Measurements from ENCODE around the gene SEZ6L2.
"Not testable (repeated sequence)": the region's sequence is repeated elsewhere in the genome, so short reads cannot be mapped to it uniquely, and the experiment has no call there.

The SEZ6L2 gene

GRCh38 chr16:29891525-29892457 lies 7.6 kb downstream of the SEZ6L2 start:
- Histone ChIP-seq H3K4me1 (ENCODE audit: insufficient read depth, low read length) (peaks cover 12% of the 10 kb centered on the region), H2AFZ (ENCODE audit: low read depth, low read length) (no peak overlapping the region), H3K36me3 (ENCODE audit: insufficient read depth, low read length) (peaks cover 4% of the 10 kb centered on the region), H3K27me3 (ENCODE audit: insufficient read depth, low read length) (no peaks in the 10 kb centered on the region), H3K9me3 (ENCODE audit: low read length) (no peaks in the 10 kb centered on the region), H3K4me3 (ENCODE audit: low read length) (no peak overlapping the region)

- H3K4me1 ChIP-seq (ENCODE audit: insufficient read depth, low read length); H3K9me3 ChIP-seq (ENCODE audit: low read length); H2AFZ ChIP-seq (ENCODE audit: low read depth, low read length); H3K4me3 ChIP-seq (ENCODE audit: low read length); H3K27me3 ChIP-seq (ENCODE audit: insufficient read depth, low read length): not testable (repeated sequence)
- peaks cover 15% of the 10 kb centered on the region for H3K36me3 ChIP-seq (ENCODE audit: insufficient read depth, low read length)
Measured at GRCh38 chr16:29889372-29889771, 10.0 kb downstream of the SEZ6L2 start.

- Histone ChIP-seq H3K4me1 (ENCODE audit: insufficient read depth, low read length) (no peaks in the 10 kb centered on the region), H2AFZ (ENCODE audit: low read depth, low read length) (no peak overlapping the region), H3K9me3 (ENCODE audit: low read length) (no peaks in the 10 kb centered on the region), H3K27me3 (ENCODE audit: insufficient read depth, low read length) (no peaks in the 10 kb centered on the region), H3K4me3 (ENCODE audit: low read length) (no peak overlapping the region), H3K36me3 (ENCODE audit: insufficient read depth, low read length) (peaks cover 31% of the 10 kb centered on the region)
Measured at GRCh38 chr16:29883987-29884386, 15.4 kb downstream of the SEZ6L2 start.

GRCh38 chr16:29881050-29881449 lies 18.3 kb downstream of the SEZ6L2 start:
- Histone ChIP-seq H3K4me3 (ENCODE audit: low read length) (no peak overlapping the region), H2AFZ (ENCODE audit: low read depth, low read length) (no peak overlapping the region), H3K4me1 (ENCODE audit: insufficient read depth, low read length) (no peaks in the 10 kb centered on the region), H3K36me3 (ENCODE audit: insufficient read depth, low read length) (peaks cover 29% of the 10 kb centered on the region), H3K9me3 (ENCODE audit: low read length) (no peaks in the 10 kb centered on the region), H3K27me3 (ENCODE audit: insufficient read depth, low read length) (peaks cover 2% of the 10 kb centered on the region)

GRCh38 chr16:29878172-29878571 lies 21.2 kb downstream of the SEZ6L2 start:
- Histone ChIP-seq H2AFZ (ENCODE audit: low read depth, low read length) (no peak overlapping the region), H3K4me3 (ENCODE audit: low read length) (no peak overlapping the region), H3K27me3 (ENCODE audit: insufficient read depth, low read length) (peaks cover 2% of the 10 kb centered on the region), H3K9me3 (ENCODE audit: low read length) (no peaks in the 10 kb centered on the region), H3K36me3 (ENCODE audit: insufficient read depth, low read length) (peaks cover 19% of the 10 kb centered on the region), H3K4me1 (ENCODE audit: insufficient read depth, low read length) (no peaks in the 10 kb centered on the region)

- H3K4me1 ChIP-seq (ENCODE audit: insufficient read depth, low read length), result no peaks in the 10 kb centered on the region
- peaks cover 2% of the 10 kb centered on the region for H3K27me3 ChIP-seq (ENCODE audit: insufficient read depth, low read length)
- no peaks in the 10 kb centered on the region for H3K9me3 ChIP-seq (ENCODE audit: low read length)
- H3K4me3 ChIP-seq (ENCODE audit: low read length), result no peak overlapping the region
- H3K36me3 ChIP-seq (ENCODE audit: insufficient read depth, low read length), result peaks cover 14% of the 10 kb centered on the region
- H2AFZ ChIP-seq (ENCODE audit: low read depth, low read length), result no peak overlapping the region
Measured at GRCh38 chr16:29877266-29877961, 21.9 kb downstream of the SEZ6L2 start.

- Histone ChIP-seq H3K27me3 (ENCODE audit: insufficient read depth, low read length) (peaks cover 2% of the 10 kb centered on the region), H2AFZ (ENCODE audit: low read depth, low read length) (no peak overlapping the region), H3K4me3 (ENCODE audit: low read length) (no peak overlapping the region), H3K36me3 (ENCODE audit: insufficient read depth, low read length) (peaks cover 14% of the 10 kb centered on the region), H3K9me3 (ENCODE audit: low read length) (no peaks in the 10 kb centered on the region), H3K4me1 (ENCODE audit: insufficient read depth, low read length) (no peaks in the 10 kb centered on the region)
Measured at GRCh38 chr16:29876594-29877249, 22.6 kb downstream of the SEZ6L2 start.

- Histone ChIP-seq H3K27me3 (ENCODE audit: insufficient read depth, low read length) (peaks cover 2% of the 10 kb centered on the region), H3K4me1 (ENCODE audit: insufficient read depth, low read length) (no peaks in the 10 kb centered on the region), H2AFZ (ENCODE audit: low read depth, low read length) (no peak overlapping the region), H3K9me3 (ENCODE audit: low read length) (no peaks in the 10 kb centered on the region), H3K4me3 (ENCODE audit: low read length) (no peak overlapping the region), H3K36me3 (ENCODE audit: insufficient read depth, low read length) (peaks cover 14% of the 10 kb centered on the region)
Measured at GRCh38 chr16:29876217-29876593, 23.1 kb downstream of the SEZ6L2 start.

- no peak overlapping the region for H2AFZ ChIP-seq (ENCODE audit: low read depth, low read length)
- H3K36me3 ChIP-seq (ENCODE audit: insufficient read depth, low read length), result peaks cover 14% of the 10 kb centered on the region
- H3K4me1 ChIP-seq (ENCODE audit: insufficient read depth, low read length), result no peaks in the 10 kb centered on the region
- peaks cover 2% of the 10 kb centered on the region for H3K27me3 ChIP-seq (ENCODE audit: insufficient read depth, low read length)
- H3K4me3 ChIP-seq (ENCODE audit: low read length), result no peak overlapping the region
- H3K9me3 ChIP-seq (ENCODE audit: low read length), result no peaks in the 10 kb centered on the region
Measured at GRCh38 chr16:29875206-29875605, 24.1 kb downstream of the SEZ6L2 start.

GRCh38 chr16:29873319-29873718 lies 26.0 kb downstream of the SEZ6L2 start:
- H3K4me1 ChIP-seq (ENCODE audit: insufficient read depth, low read length), result no peaks in the 10 kb centered on the region
- no peak overlapping the region for H3K4me3 ChIP-seq (ENCODE audit: low read length)
- peaks cover 2% of the 10 kb centered on the region for H3K27me3 ChIP-seq (ENCODE audit: insufficient read depth, low read length)
- H3K36me3 ChIP-seq (ENCODE audit: insufficient read depth, low read length), result peaks cover 8% of the 10 kb centered on the region
- no peak overlapping the region for H2AFZ ChIP-seq (ENCODE audit: low read depth, low read length)
- no peaks in the 10 kb centered on the region for H3K9me3 ChIP-seq (ENCODE audit: low read length)

GRCh38 chr16:29871822-29872546 lies 27.4 kb downstream of the SEZ6L2 start:
- no peak overlapping the region for H3K4me3 ChIP-seq (ENCODE audit: low read length)
- H3K36me3 ChIP-seq (ENCODE audit: insufficient read depth, low read length), result peaks cover 8% of the 10 kb centered on the region

GRCh38 chr16:29869067-29869466 lies 30.3 kb downstream of the SEZ6L2 start:
- H3K9me3 ChIP-seq (ENCODE audit: low read length); H3K36me3 ChIP-seq (ENCODE audit: insufficient read depth, low read length); H3K4me1 ChIP-seq (ENCODE audit: insufficient read depth, low read length); H2AFZ ChIP-seq (ENCODE audit: low read depth, low read length); H3K27me3 ChIP-seq (ENCODE audit: insufficient read depth, low read length); H3K4me3 ChIP-seq (ENCODE audit: low read length): not testable (repeated sequence)

More at GRCh38 chr16:29871822-29872546, 27.4 kb downstream of the SEZ6L2 start:
- Histone ChIP-seq H2AFZ (ENCODE audit: low read depth, low read length) (no peak overlapping the region), H3K27me3 (ENCODE audit: insufficient read depth, low read length) (peaks cover 2% of the 10 kb centered on the region), H3K9me3 (ENCODE audit: low read length) (no peaks in the 10 kb centered on the region), H3K4me1 (ENCODE audit: insufficient read depth, low read length) (no peaks in the 10 kb centered on the region)
